HG03442 (cell line): ENCODE measurements around the gene CTSZ.
"Not testable (repeated sequence)": the region's sequence is repeated elsewhere in the genome, so short reads cannot be mapped to it uniquely, and the experiment has no call there.

ENCODE experiments used
- ATAC-seq: cut with Tn5 transposase; IDR thresholded peaks from one replicate; pipeline ENCODE4 v1.9.1; 2021; ENCODE audit warnings: mild to moderate bottlenecking, moderate library complexity; ENCODE audit not compliant: unreplicated experiment

Gene CTSZ

GRCh38 chr20:58950603-58951002 lies 56.5 kb downstream of the CTSZ start:
- no peak for ATAC-seq

DNA sequence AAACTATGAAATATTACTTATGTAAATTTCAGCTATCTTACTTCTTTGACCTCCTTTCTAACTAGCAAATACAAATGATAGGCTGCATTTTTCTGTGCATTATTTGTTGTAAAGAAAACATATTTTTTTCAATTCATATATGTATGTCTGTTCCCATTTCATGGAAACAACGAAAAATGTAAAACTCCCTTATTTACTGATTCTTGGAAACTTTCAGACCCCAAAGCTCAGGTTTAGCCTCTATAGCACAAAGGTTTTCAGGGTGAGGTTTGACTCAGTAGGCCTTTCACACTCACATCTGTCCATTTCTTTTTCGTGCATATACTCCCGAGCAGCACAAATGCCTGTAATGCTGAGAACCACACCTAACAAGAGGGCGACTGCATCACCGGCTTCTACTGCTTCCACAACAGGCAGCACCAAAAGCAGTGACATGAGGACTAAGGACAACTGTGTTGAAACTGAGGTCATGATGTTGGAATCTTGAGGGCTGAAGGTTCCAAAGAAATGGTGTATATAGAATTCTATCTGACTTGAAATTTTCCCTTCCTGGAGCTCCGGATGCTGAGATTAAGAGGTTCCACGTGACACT lies 59.2 kb downstream of the CTSZ start:
- ATAC-seq: not testable (repeated sequence)

DNA sequence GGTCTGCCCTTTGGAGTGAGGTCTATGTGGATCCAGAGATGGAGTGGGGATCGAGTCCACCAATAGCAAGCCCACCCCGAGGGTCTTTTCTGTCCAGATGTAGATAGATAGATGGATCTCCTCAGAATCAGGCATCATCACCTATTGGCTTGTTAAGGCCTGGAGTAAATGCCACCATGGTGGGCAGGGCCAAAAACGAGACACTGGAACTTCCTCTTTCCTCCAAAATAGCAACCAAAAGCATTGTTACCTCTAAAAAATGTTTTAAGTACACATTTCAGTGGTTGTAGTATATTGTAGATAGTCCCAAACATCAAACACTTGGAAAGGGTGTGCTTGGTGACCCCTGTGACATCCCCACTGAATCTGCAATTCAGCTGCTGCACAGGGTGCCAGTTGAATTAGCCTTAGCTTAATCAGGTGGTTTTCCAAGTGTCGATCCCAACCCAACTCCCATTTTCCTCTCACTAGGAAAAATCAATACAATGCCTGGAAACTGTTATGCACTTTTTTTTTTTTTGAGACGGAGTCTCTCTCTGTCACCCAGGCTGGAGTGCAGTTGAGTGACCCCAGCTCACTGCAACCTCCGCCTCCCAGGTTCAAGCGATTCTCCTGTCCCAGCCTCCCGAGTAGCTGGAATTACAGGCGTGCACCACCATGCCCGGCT lies 61.0 kb downstream of the CTSZ start:
- no peak for ATAC-seq
